Mesendoderm (in vitro differentiated cells): ENCODE data around the gene PPFIBP2.
A peak's percentile ranks its signal among the peaks of the same experiment; 100 is the strongest.

Experiments
- DNase-seq: peaks from one replicate; pipeline ENCODE4 v3.0.0; 2013
- H2AK5ac ChIP-seq: 2 replicates; pipeline ENCODE4 v1.6.1; 2013; ENCODE audit warnings: low read length, inconsistent platforms
- H2BK120ac ChIP-seq: 2 replicates; pipeline ENCODE4 v1.6.1; 2013; ENCODE audit warnings: low read depth, mild to moderate bottlenecking, low read length, moderate library complexity, mixed read lengths
- H2BK15ac ChIP-seq: replicated peaks from 2 replicates; pipeline ENCODE4 v1.6.1; 2013; ENCODE audit warnings: low read depth, mild to moderate bottlenecking, moderate library complexity
- H2BK5ac ChIP-seq: 2 replicates; pipeline ENCODE4 v1.6.1; 2013; ENCODE audit warnings: low read length, inconsistent platforms
- H3K18ac ChIP-seq: 2 replicates; pipeline ENCODE4 v1.6.1; 2013; ENCODE audit warnings: mild to moderate bottlenecking, low read length, mixed read lengths
- H3K23ac ChIP-seq: one replicate; pipeline ENCODE4 v1.6.1; 2013; ENCODE audit warnings: low read length
- H3K27ac ChIP-seq: 2 replicates; pipeline ENCODE4 v1.5.1; 2013; ENCODE audit warnings: low read depth, mild to moderate bottlenecking, inconsistent platforms, low read length, moderate library complexity
- H3K27me3 ChIP-seq: 2 replicates; pipeline ENCODE4 v1.6.1; 2013; ENCODE audit warnings: low read length, control low read depth, mild to moderate bottlenecking, inconsistent platforms; ENCODE audit not compliant: insufficient read depth, poor library complexity
- H3K36me3 ChIP-seq: 2 replicates; pipeline ENCODE4 v1.6.1; 2013; ENCODE audit warnings: low read length, inconsistent platforms; ENCODE audit not compliant: control insufficient read depth, insufficient read depth
- H3K4ac ChIP-seq: one replicate; pipeline ENCODE4 v1.6.1; 2013; ENCODE audit warnings: low read depth, mild to moderate bottlenecking, low read length, moderate library complexity
- H3K4me1 ChIP-seq: 2 replicates; pipeline ENCODE4 v1.6.1; 2013; ENCODE audit warnings: low read depth, low read length, inconsistent platforms; ENCODE audit not compliant: control insufficient read depth
- H3K4me2 ChIP-seq: 2 replicates; pipeline ENCODE4 v1.6.1; 2013; ENCODE audit warnings: low read length
- H3K4me3 ChIP-seq: 2 replicates; pipeline ENCODE4 v1.5.1; 2013; ENCODE audit warnings: mild to moderate bottlenecking, low read length
- H3K56ac ChIP-seq: one replicate; pipeline ENCODE4 v1.6.1; 2013; ENCODE audit warnings: low read length
- H3K79me1 ChIP-seq: 2 replicates; pipeline ENCODE4 v1.6.1; 2013; ENCODE audit warnings: low read length, inconsistent platforms
- H3K79me2 ChIP-seq: 2 replicates; pipeline ENCODE4 v1.6.1; 2013; ENCODE audit warnings: mild to moderate bottlenecking, low read length; ENCODE audit not compliant: control insufficient read depth, insufficient read depth
- H3K9ac ChIP-seq: 2 replicates; pipeline ENCODE4 v1.6.1; 2013; ENCODE audit warnings: low read length, inconsistent platforms
- H4K5ac ChIP-seq: one replicate; pipeline ENCODE4 v1.6.1; 2013; ENCODE audit warnings: low read length
- H4K8ac ChIP-seq: one replicate; pipeline ENCODE4 v1.6.1; 2013; ENCODE audit warnings: low read depth, mild to moderate bottlenecking, control low read depth, low read length, moderate library complexity
- WGBS: extraction: QIAGEN DNeasy Blood & Tissue Kit; methylation state at CpG from one replicate; pipeline ENCODE4 v1.1.7; 2013; ENCODE audit warnings: low lambda C conversion rate, missing lambda C conversion rate; ENCODE audit not compliant: insufficient coverage; ENCODE audit errors: extremely low coverage; 5-methylcytosine and 5-hydroxymethylcytosine counted together

The PPFIBP2 gene

DNA sequence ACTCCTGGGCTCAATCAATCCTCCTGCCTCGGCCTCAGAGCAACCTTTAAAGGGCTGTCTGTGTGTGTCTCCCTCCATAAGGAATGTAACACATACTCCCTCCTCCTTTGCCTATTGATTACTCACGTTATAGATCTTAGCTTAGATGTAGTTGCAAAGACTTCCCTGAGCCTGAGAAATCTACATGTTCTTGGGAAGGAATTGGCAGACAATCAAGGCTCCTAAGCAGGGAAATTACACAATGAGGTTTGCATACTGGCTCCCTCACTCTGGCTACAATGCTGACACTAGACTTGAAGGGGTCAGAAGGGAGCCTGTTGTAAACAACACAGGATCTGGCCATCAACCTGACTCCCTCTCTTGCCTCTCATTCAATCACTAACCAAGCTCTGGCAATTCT is 33.7 kb upstream of the PPFIBP2 start:
- Histone ChIP-seq H3K79me1 (no peaks in the 10 kb centered on the region), H3K4ac (no peak overlapping the region), H3K27me3 (no peaks in the 10 kb centered on the region), H3K4me3 (no peak overlapping the region), H3K23ac (no peak overlapping the region), H3K36me3 (no peaks in the 10 kb centered on the region), H3K4me2 (no peak overlapping the region), H2AK5ac (no peak overlapping the region), H3K9ac (no peak overlapping the region), H2BK120ac (no peak overlapping the region), H4K8ac (no peak overlapping the region), H3K18ac (no peak overlapping the region), H2BK5ac (no peak overlapping the region), H3K79me2 (no peaks in the 10 kb centered on the region), H2BK15ac (no peak overlapping the region), H3K56ac (peak overlapping the region; percentile 10), H3K27ac (no peak overlapping the region), H3K4me1 (peaks cover 8% of the 10 kb centered on the region), H4K5ac (no peak overlapping the region)
- DNase-seq, result peak; percentile 71
- WGBS, result no CpG with 5 or more reads among the region's 2 CpGs

DNA sequence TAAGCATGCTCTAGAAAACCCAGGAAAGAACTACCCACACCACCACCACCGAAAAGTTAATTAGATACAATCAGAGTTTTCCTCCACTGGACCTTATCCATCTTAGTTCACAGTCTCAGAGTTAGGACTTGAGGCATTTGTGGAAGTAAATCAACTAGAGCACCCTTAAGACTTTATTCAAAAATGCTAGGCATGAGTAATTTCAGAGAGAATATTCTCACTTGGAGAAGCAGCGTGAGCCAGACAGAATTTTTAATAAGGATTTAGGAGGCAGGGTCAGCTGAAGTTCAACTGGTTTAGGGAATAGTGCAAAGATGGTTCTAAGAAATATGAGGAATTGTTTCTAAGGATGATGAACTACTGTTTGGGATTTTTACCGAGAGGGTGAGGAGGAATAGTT is 29.7 kb upstream of the PPFIBP2 start:
- Histone ChIP-seq H2AK5ac (no peak overlapping the region), H2BK120ac (no peak overlapping the region), H3K56ac (no peak overlapping the region), H3K9ac (no peak overlapping the region), H3K36me3 (no peaks in the 10 kb centered on the region), H2BK15ac (no peak overlapping the region), H3K79me1 (no peaks in the 10 kb centered on the region), H3K79me2 (no peaks in the 10 kb centered on the region), H4K8ac (no peak overlapping the region), H4K5ac (no peak overlapping the region), H3K23ac (no peak overlapping the region), H3K27me3 (no peaks in the 10 kb centered on the region), H2BK5ac (no peak overlapping the region), H3K4me3 (no peak overlapping the region), H3K4me1 (peaks cover 12% of the 10 kb centered on the region), H3K4me2 (no peak overlapping the region), H3K4ac (no peak overlapping the region), H3K18ac (no peak overlapping the region), H3K27ac (no peak overlapping the region)
- WGBS, result no CpG with 5 or more reads among the region's 3 CpGs
- DNase-seq, result no peak

DNA sequence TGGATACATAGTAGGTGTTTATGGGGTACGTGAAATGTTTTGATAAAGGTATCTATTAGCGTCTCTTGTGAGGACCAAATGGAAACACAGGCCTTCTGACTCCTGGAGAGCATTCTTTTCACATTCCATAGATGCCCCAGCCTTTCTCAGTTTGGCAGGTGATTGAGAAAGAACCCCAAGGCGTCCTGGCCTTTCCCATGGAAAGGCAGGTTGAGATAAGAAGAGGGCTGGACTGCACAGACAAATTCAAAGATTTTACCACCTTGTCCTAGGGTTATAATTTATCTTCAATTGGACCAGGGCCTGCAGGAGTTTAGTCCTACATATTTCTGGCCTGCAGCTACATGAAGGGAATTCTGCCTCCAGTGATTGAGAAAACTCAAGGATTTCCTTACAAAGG is 29.2 kb upstream of the PPFIBP2 start:
- H3K79me1 ChIP-seq, result no peaks in the 10 kb centered on the region
- peak; percentile 90 for DNase-seq
- H3K4me1 ChIP-seq, result peaks cover 12% of the 10 kb centered on the region
- no peak overlapping the region for H3K18ac ChIP-seq
- no peak overlapping the region for H3K4me2 ChIP-seq
- H4K5ac ChIP-seq, result no peak overlapping the region
- H3K27me3 ChIP-seq, result no peaks in the 10 kb centered on the region
- H3K27ac ChIP-seq, result no peak overlapping the region
- H3K56ac ChIP-seq, result no peak overlapping the region
- no peak overlapping the region for H2AK5ac ChIP-seq
- no peak overlapping the region for H4K8ac ChIP-seq
- no peak overlapping the region for H3K9ac ChIP-seq
- no peaks in the 10 kb centered on the region for H3K36me3 ChIP-seq
- no peak overlapping the region for H2BK15ac ChIP-seq
- H3K79me2 ChIP-seq, result no peaks in the 10 kb centered on the region
- no peak overlapping the region for H3K23ac ChIP-seq
- H2BK120ac ChIP-seq, result no peak overlapping the region
- no peak overlapping the region for H3K4me3 ChIP-seq
- WGBS, result no CpG with 5 or more reads among the region's 3 CpGs
- H2BK5ac ChIP-seq, result no peak overlapping the region
- no peak overlapping the region for H3K4ac ChIP-seq

DNA sequence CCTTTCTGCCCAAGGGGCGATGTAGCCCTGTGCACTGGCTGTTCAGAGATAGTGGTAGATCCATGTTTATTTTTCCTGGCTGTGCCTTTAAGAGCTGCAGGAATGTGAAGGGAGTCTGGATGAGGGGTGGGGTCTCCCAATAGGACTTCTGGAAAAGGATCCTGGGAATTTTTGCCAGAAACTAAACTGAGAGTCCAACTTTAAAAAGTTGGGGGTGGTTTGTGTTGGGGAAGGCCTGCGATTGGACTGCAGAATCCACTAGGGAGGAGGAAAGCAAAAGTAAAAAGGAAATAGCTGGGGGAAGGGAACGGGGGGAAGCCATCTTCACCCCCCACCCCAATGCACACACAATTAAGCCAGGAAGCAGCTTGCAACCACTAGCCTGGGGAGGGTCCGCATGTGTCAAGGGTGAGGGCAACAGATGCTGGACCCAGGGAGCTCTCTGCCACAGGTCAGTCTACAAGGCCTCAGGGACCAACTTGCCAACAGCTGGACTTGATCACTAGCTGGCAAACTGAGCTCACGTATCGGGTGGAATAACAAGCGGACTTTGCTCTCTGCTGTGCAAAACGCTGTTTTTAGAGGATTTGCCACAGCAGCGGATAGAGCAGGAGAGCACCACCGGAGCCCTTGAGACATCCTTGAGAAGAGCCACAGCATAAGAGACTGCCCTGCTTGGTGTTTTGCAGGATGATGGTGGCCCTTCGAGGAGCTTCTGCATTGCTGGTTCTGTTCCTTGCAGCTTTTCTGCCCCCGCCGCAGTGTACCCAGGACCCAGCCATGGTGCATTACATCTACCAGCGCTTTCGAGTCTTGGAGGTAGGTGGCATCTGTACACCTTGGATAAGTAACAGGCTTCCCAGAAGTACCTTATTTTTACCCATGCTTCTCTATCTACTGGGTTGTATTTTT is 28.4 kb upstream of the PPFIBP2 start, which contains the start of gene OLFML1:
TSS of gene OLFML1 (plus strand) at position 321 of the 912 bp plus-strand sequence. CDS start at position 691, 370 bp downstream.
- Histone ChIP-seq H3K4me1 (peaks cover 9% of the 10 kb centered on the region), H3K36me3 (no peaks in the 10 kb centered on the region), H3K9ac (no peak within 1 kb of the TSS), H3K4me2 (no peak within 1 kb of the TSS), H3K56ac (peak within 1 kb of the TSS; percentile 65), H4K8ac (no peak within 1 kb of the TSS), H3K79me2 (no peaks in the 10 kb centered on the region), H3K4me3 (no peak within 1 kb of the TSS), H3K79me1 (no peaks in the 10 kb centered on the region), H2BK5ac (peak within 1 kb of the TSS; percentile 40), H2AK5ac (peak within 1 kb of the TSS; percentile 81), H3K18ac (peak within 1 kb of the TSS; percentile 22), H3K27me3 (no peaks in the 10 kb centered on the region), H4K5ac (no peak within 1 kb of the TSS), H3K4ac (no peak within 1 kb of the TSS), H2BK120ac (no peak within 1 kb of the TSS), H3K23ac (no peak within 1 kb of the TSS), H2BK15ac (no peak within 1 kb of the TSS), H3K27ac (no peak within 1 kb of the TSS)
- DNase-seq, result no peak
- no CpG with 5 or more reads among the region's 15 CpGs for WGBS

GRCh38 chr11:7486098-7486780 is 27.6 kb upstream of the PPFIBP2 start:
- no CpG with 5 or more reads among the region's 2 CpGs for WGBS
- H3K9ac ChIP-seq, result no peak overlapping the region
- no peak overlapping the region for H2AK5ac ChIP-seq
- no peak overlapping the region for H3K56ac ChIP-seq
- no peak overlapping the region for H3K18ac ChIP-seq
- no peaks in the 10 kb centered on the region for H3K36me3 ChIP-seq
- no peak overlapping the region for H2BK120ac ChIP-seq
- H4K8ac ChIP-seq, result no peak overlapping the region
- no peak overlapping the region for H3K23ac ChIP-seq
- no peak overlapping the region for H3K4me3 ChIP-seq
- H3K27ac ChIP-seq, result no peak overlapping the region
- H4K5ac ChIP-seq, result no peak overlapping the region
- H2BK15ac ChIP-seq, result no peak overlapping the region
- H2BK5ac ChIP-seq, result no peak overlapping the region
- no peaks in the 10 kb centered on the region for H3K79me2 ChIP-seq
- no peaks in the 10 kb centered on the region for H3K27me3 ChIP-seq
- no peak for DNase-seq
- H3K4me1 ChIP-seq, result peaks cover 9% of the 10 kb centered on the region
- no peak overlapping the region for H3K4me2 ChIP-seq
- H3K4ac ChIP-seq, result no peak overlapping the region
- H3K79me1 ChIP-seq, result no peaks in the 10 kb centered on the region
